AG08396 (cell line): ENCODE results near the gene ABHD15.

Experiments used
- DNase-seq: peaks from one replicate; pipeline ENCODE4 v3.0.0; 2012; ENCODE audit warnings: low spot score, mixed read lengths

Gene ABHD15

GRCh38 chr17:29582254-29582765 is 15.5 kb upstream of the ABHD15 start:
- DNase-seq = no peak

GRCh38 chr17:29581583-29582253 is 14.9 kb upstream of the ABHD15 start:
- no peak for DNase-seq

DNA sequence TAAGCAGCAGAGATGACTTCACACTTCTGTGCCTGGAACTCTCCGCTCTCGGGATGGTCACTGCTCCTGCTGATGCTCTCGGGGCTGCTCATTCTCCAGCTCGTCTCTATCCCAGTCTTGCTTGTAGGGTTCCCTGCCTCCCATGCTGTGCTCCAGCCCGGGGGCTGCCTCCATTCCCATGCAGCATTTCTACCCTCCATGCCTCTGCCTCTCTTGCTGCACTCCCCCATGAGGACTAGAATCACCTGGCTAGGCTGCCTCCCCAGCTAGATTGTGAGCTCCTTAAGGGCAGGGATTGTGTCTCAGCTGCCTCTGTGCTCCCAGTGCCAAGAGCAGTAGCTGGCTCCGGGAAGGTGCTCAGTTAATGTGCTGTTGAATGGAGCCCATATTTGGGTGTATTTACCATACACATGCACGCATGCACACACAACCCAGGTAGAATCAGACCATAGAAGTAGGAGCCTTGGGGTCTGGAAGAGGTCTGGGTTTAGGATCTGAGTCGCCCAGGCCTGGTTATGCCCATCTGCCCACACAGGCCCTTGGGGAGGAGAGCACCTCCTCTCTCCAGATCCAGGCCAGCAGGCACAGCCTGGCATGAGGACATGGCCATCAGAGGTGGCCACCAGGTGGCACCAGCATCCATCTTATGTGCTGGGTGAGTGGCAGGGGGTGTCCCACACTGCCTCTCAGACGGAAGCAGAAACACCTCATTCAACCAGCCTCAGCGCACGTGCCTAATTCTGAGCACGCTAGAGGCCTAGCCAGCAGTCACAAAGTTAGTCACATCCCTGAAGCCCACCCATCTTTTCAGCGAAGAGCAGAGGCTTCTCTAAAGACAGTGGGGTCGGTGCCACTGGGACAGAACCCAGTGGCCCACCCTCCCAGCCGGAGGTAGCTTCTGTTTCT is 13.3 kb upstream of the ABHD15 start:
- DNase-seq = peak; percentile 92

DNA sequence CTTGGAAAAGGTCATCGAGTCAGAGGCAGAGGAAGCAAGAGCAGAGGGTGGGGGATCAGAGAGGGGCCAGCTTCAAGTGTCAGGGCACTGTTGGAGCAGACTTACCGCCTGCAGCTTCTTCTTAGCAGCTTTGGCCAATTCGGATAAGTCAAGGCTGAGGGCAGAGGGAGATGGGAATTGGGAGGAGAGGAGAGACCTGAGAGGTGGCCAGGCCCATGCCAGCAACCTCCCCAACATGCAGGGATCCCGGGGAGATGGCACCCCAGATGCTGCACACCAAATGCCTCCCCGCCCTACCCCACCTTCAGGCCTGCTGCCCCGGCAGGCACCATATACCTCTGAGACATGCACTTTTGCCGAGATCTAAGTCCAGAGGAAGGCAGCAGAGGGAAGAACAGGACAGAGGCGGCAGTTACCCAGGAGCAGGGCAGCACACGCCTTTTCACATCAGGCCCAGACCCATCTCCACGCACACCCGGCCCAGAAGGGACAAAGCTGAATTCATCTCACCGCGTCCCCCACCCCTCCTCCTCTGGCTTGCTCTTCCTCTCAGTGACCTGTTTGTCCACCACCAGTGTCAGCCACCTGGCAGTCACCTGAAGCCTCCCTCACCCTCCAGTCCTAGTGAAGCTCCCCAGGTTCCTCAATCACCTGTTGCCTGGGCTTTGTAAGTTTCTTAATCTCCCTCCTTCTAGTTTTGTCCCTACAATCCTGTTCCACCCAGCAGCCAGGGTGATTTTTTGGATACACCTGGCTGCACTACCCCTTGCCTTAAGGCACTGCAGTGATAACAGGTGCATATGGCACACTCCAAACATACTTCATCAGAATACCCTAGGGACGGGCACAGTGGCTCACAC is 12.0 kb upstream of the ABHD15 start:
- DNase-seq = no peak

- DNase-seq = peak; percentile 77
These were observed 10.8 kb upstream of the ABHD15 start for GRCh38 chr17:29577385-29578211.

DNA sequence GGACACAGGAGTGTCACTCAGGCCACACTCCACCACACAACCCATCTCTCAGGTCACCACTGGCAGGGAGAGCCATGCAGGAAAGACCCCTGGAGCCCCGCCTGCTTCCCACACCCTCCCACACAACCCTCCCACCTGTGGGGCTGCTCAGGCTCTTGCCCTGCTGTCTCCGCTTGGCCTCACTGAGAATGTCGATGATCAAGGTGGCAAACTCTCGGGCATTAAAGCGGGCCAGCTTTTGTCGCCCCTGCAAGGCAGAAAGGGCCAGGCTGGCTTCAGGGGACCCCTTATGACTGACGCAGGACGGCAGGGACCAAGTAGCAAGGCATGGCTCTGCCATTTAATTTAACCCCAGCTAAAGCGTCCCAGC is 10.1 kb upstream of the ABHD15 start:
- no peak for DNase-seq

DNA sequence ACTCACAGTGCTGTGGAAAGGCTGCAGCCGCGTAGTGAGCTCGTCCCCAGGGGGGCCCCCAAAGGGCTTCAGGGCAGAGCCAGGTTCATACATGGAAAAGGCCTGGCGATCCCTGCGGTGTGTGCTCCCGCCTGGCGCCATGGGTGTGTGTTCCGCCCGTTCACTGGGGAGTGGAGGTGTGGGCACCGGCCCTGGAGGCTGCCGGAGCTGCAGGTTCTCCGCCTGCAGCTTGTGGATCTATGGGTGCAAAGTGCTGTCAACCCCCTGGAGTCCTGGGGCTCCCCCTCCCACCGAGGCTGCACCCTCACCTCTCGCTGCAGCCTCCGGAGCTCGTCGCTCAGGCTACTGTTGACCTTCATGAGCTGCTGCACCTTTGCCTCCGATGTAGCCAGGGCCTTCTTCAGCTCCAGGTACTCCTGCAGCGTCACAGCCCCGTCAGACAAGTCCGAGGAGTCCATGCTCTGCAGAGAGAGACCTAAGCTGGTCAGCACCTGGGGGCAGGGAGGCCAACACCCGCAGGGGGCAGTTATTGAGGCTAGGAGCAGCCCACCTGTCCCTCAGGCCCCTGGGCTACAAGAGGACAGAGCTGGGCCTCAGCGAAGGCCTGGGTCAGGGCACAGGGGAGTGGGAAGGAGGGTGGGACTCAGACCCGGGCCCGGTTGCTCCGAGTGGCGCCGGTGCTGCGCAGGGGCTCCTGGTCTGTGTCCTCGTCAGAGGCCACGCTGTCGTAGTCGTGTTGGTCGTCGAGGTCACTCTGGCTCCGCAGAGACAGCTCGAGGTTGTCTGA is 9.6 kb upstream of the ABHD15 start:
- DNase-seq = no peak

DNA sequence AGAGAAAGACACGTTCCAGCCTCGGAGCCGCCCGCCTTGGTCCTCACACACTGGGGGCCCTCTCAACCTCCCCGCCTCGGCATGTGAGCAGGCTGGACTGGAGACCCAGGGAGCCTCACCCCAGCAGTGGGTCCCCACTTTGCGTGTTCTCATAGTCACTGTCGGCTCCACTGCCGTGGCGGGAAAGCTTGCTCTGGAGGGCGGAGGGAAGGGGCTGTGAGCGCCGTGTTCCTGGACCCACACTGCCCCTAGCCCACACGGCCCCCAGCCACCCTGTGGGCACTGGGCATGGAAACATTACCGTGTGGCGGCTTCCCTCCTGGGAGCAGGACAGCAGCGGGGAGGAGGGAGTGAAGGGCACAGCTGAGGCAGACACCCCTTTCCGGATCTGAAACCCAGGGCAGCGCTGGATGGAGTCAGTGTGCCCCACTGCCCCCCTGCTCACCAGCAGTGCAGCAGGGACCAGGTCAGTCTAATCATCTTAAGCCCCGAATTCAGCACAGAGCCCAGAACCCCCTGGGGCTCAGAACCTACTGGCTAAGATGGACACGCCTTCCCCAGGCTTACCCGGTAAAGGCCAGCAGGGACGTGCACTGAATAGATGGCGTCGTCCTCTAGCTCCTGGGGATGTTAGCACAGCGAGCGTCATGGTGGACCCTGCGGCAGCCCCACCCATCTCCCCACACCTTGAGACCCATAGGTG is 8.8 kb upstream of the ABHD15 start:
- no peak for DNase-seq

GRCh38 chr17:29574732-29575510 is 8.1 kb upstream of the ABHD15 start:
- no peak for DNase-seq

DNA sequence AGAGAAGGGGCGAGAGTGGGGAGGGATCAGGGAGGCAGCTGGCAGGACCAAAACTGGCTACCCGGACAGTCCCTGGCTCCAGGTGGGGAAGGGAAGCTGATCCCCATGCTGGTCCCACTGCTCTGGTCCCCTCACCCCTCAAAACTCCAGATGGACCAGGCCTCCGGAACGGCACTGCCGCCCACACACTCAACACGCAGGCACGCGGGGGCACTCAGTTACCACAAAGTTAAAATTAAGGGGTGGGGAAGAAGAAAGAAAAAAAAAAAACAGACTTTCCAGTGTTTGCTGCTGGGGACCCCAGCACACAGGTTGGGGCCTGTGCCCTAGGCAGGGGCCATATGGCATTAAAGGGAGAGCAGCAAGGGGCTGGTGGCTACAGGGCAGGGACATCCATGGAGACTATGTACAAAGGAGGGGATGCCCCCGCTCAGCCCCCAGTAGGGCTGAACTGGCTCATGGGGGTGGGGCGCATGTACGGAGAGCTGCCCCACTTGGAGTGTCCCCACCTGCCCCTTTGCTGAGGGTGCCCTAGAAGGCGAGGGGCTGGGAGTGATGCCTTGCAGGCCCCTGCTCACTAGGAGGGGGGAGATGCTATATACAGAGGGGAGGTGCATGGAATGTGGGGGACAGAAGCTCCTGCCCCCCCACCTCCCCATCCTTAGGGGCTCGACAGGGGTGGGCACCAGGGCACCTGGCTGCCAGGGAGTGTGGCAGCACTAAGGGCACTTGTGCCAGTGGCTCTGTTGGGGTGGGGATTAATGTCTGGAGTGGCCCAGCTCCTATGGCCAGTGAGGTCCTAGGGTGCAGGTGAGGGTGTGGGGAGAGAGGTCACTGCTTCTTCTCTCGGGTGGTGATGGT is 7.3 kb upstream of the ABHD15 start:
- no peak for DNase-seq

DNA sequence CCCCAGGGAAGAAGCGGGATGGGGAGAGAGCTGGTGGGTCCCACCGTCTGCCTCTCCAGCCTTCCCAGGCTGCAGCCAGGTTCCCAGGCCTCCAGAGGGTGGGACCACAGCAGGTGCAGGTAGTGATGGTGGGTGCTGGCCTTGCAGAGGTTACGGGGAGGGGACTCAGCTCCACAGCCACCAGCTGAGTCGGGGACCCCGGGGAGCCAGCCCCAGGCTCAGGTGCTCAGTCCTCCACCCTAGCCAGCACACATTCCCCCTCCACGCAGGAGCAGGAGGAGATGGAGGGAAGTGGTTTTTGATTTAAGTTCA is 6.7 kb upstream of the ABHD15 start:
- no peak for DNase-seq

DNA sequence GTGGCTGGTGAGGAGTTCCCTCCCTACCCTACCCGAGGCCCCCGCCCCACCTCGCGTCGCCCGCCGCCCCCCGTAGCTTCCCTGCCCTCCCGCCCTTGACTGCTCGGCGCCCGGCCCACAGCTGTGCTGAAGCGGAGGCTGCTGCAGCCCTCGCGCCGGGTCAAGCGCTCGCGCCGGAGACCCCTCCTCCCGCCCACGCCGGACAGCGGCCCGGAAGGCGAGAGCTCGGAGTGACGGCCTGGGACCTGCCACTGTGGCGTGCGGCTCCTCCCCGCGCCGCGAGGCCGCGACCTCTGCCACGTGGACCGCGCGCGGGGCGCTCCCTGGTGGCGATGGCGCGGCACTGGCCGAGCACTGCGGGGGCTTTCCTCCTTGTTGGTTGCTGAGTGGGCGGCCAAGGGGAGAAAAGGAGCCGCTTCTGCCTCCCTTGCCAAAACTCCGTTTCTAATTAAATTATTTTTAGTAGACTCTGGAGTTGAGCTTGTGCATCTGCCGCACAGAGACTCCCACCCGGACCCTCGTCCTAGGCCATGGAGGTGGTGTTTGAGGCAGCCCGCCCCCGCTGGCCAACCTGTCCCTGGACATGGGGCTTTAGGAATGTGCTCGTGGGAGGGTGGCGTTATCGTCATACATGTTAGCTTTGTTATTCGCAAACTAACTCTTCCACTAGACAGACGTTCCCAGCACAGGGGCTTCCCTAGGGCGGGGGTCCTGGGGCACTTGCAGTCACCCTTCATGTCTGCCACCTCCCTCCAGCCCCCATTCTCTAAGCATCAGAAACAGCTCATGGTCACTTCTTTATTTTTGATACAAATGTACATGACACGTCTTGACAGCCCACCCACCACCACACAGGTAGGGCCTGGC is 6.1 kb upstream of the ABHD15 start:
- DNase-seq = peak; percentile 86

- DNase-seq = no peak
These were observed 5.2 kb upstream of the ABHD15 start for GRCh38 chr17:29571883-29572681.

DNA sequence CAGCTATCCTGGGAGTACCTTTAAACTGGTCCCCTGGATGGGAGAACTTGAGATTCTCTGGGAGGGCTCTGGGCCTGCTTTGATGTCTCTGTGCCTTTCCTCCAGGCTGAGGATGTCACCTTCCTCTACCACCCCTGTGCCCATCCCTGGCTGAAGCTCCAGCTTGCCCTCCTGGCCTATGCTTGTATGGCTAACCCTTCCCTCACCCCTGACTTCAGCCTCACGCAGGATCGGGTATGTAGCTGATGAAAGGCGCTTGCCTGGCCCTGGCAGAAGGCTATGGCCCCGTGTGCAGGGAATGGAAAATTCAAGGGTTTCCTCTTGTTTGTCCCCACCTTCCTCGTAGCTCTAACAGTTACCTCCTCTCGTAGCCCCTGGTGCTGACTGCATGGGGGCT is 4.6 kb upstream of the ABHD15 start:
- DNase-seq = no peak

DNA sequence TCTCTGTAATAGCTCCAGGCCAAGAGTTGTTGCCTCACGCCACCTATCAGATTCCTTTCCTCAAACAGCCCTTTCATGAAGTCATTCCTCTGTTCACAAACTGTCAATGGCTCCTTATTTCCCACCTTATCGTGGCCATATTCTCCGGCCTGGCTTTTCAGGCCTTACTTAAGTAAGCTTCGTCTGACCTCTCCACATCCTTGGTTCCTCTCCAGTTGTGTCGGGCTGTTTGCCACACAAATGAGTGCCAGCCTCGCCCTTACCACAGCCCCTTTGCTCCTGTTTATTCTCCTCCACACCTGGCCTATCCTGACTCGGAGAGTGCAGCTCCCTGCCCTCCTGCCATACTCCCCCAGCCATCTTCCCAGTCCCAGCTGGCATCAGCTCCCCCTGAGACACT is 3.7 kb upstream of the ABHD15 start:
- no peak for DNase-seq

GRCh38 chr17:29569245-29569950 is 2.6 kb upstream of the ABHD15 start:
- peak; percentile 68 for DNase-seq
